Mesendoderm (in vitro differentiated cells): ENCODE data around the gene FGF3. TPM values are rescaled to one million over a fixed set of nuclear protein-coding genes. Genes with fewer than 3 reads are reported as not detected.

Experiments
- DNase-seq: peaks from one replicate; pipeline ENCODE4 v3.0.0; 2013
- H2AK5ac ChIP-seq: 2 replicates; pipeline ENCODE4 v1.6.1; 2013; ENCODE audit warnings: low read length, inconsistent platforms
- H2BK120ac ChIP-seq: 2 replicates; pipeline ENCODE4 v1.6.1; 2013; ENCODE audit warnings: low read depth, mild to moderate bottlenecking, low read length, moderate library complexity, mixed read lengths
- H2BK15ac ChIP-seq: replicated peaks from 2 replicates; pipeline ENCODE4 v1.6.1; 2013; ENCODE audit warnings: low read depth, mild to moderate bottlenecking, moderate library complexity
- H2BK5ac ChIP-seq: 2 replicates; pipeline ENCODE4 v1.6.1; 2013; ENCODE audit warnings: low read length, inconsistent platforms
- H3K18ac ChIP-seq: 2 replicates; pipeline ENCODE4 v1.6.1; 2013; ENCODE audit warnings: mild to moderate bottlenecking, low read length, mixed read lengths
- H3K23ac ChIP-seq: one replicate; pipeline ENCODE4 v1.6.1; 2013; ENCODE audit warnings: low read length
- H3K27ac ChIP-seq: 2 replicates; pipeline ENCODE4 v1.5.1; 2013; ENCODE audit warnings: low read depth, mild to moderate bottlenecking, inconsistent platforms, low read length, moderate library complexity
- H3K27me3 ChIP-seq: 2 replicates; pipeline ENCODE4 v1.6.1; 2013; ENCODE audit warnings: low read length, control low read depth, mild to moderate bottlenecking, inconsistent platforms; ENCODE audit not compliant: insufficient read depth, poor library complexity
- H3K36me3 ChIP-seq: 2 replicates; pipeline ENCODE4 v1.6.1; 2013; ENCODE audit warnings: low read length, inconsistent platforms; ENCODE audit not compliant: control insufficient read depth, insufficient read depth
- H3K4ac ChIP-seq: one replicate; pipeline ENCODE4 v1.6.1; 2013; ENCODE audit warnings: low read depth, mild to moderate bottlenecking, low read length, moderate library complexity
- H3K4me1 ChIP-seq: 2 replicates; pipeline ENCODE4 v1.6.1; 2013; ENCODE audit warnings: low read depth, low read length, inconsistent platforms; ENCODE audit not compliant: control insufficient read depth
- H3K4me2 ChIP-seq: 2 replicates; pipeline ENCODE4 v1.6.1; 2013; ENCODE audit warnings: low read length
- H3K4me3 ChIP-seq: 2 replicates; pipeline ENCODE4 v1.5.1; 2013; ENCODE audit warnings: mild to moderate bottlenecking, low read length
- H3K56ac ChIP-seq: one replicate; pipeline ENCODE4 v1.6.1; 2013; ENCODE audit warnings: low read length
- H3K79me1 ChIP-seq: 2 replicates; pipeline ENCODE4 v1.6.1; 2013; ENCODE audit warnings: low read length, inconsistent platforms
- H3K79me2 ChIP-seq: 2 replicates; pipeline ENCODE4 v1.6.1; 2013; ENCODE audit warnings: mild to moderate bottlenecking, low read length; ENCODE audit not compliant: control insufficient read depth, insufficient read depth
- H3K9ac ChIP-seq: 2 replicates; pipeline ENCODE4 v1.6.1; 2013; ENCODE audit warnings: low read length, inconsistent platforms
- H4K5ac ChIP-seq: one replicate; pipeline ENCODE4 v1.6.1; 2013; ENCODE audit warnings: low read length
- H4K8ac ChIP-seq: one replicate; pipeline ENCODE4 v1.6.1; 2013; ENCODE audit warnings: low read depth, mild to moderate bottlenecking, control low read depth, low read length, moderate library complexity
- WGBS: extraction: QIAGEN DNeasy Blood & Tissue Kit; methylation state at CpG from one replicate; pipeline ENCODE4 v1.1.7; 2013; ENCODE audit warnings: low lambda C conversion rate, missing lambda C conversion rate; ENCODE audit not compliant: insufficient coverage; ENCODE audit errors: extremely low coverage; 5-methylcytosine and 5-hydroxymethylcytosine counted together
- polyA plus RNA-seq, 2 experiments: library from polyadenylated mRNA; stranded (reverse); fragments of 200-250 nt; gene quantifications; one replicate each; pipeline ENCODE4 v1.2.3, GENCODE V29; 2013

FGF3 gene
- polyA plus RNA-seq (2013, experiment 1 of 2), result 0.25 TPM
- polyA plus RNA-seq (2013, experiment 2 of 2), result 0.24 TPM

GRCh38 chr11:69818603-69819441, at the start of gene FGF3:
Gene FGF3, minus strand, starts transcription at chr11:69819416. Its CDS starts 483 bp downstream, at chr11:69818933.
- Histone ChIP-seq H3K4ac (no peak within 1 kb of the TSS), H3K9ac (no peak within 1 kb of the TSS), H4K8ac (no peak within 1 kb of the TSS), H3K27me3 (peaks cover 41% of the 10 kb centered on the region), H3K56ac (no peak within 1 kb of the TSS), H3K27ac (no peak within 1 kb of the TSS), H3K79me2 (no peaks in the 10 kb centered on the region), H2BK5ac (no peak within 1 kb of the TSS), H3K4me2 (no peak within 1 kb of the TSS), H3K18ac (no peak within 1 kb of the TSS), H2AK5ac (no peak within 1 kb of the TSS), H2BK15ac (no peak within 1 kb of the TSS), H3K79me1 (no peaks in the 10 kb centered on the region), H3K4me1 (no peaks in the 10 kb centered on the region), H4K5ac (no peak within 1 kb of the TSS), H3K4me3 (no peak within 1 kb of the TSS), H3K23ac (no peak within 1 kb of the TSS), H3K36me3 (no peaks in the 10 kb centered on the region), H2BK120ac (no peak within 1 kb of the TSS)
- DNase-seq, result no peak
- no CpG with 5 or more reads among the region's 105 CpGs for WGBS

- Histone ChIP-seq H3K4me2 (no peak overlapping the region), H3K18ac (no peak overlapping the region), H4K5ac (no peak overlapping the region), H2BK120ac (no peak overlapping the region), H3K4me3 (no peak overlapping the region), H2BK15ac (no peak overlapping the region), H3K4ac (no peak overlapping the region), H4K8ac (no peak overlapping the region), H3K23ac (no peak overlapping the region), H3K79me1 (no peaks in the 10 kb centered on the region), H3K79me2 (no peaks in the 10 kb centered on the region), H3K36me3 (no peaks in the 10 kb centered on the region), H3K27me3 (no peaks in the 10 kb centered on the region), H2AK5ac (no peak overlapping the region), H3K4me1 (no peaks in the 10 kb centered on the region), H3K56ac (no peak overlapping the region), H2BK5ac (no peak overlapping the region), H3K27ac (no peak overlapping the region), H3K9ac (no peak overlapping the region)
- no CpG with 5 or more reads among the region's 8 CpGs for WGBS
- no peak for DNase-seq
Observed at GRCh38 chr11:69868871-69869270, 49.7 kb upstream of the FGF3 start.

GRCh38 chr11:69868006-69868810, 49.0 kb upstream of the FGF3 start:
- Histone ChIP-seq H2BK120ac (no peak overlapping the region), H2BK5ac (no peak overlapping the region), H3K18ac (no peak overlapping the region), H3K27me3 (no peaks in the 10 kb centered on the region), H3K27ac (no peak overlapping the region), H3K4me2 (no peak overlapping the region), H3K4me3 (no peak overlapping the region), H2AK5ac (no peak overlapping the region), H4K8ac (no peak overlapping the region), H3K4ac (no peak overlapping the region), H3K23ac (no peak overlapping the region), H3K79me2 (no peaks in the 10 kb centered on the region), H3K56ac (no peak overlapping the region), H3K4me1 (no peaks in the 10 kb centered on the region), H4K5ac (no peak overlapping the region), H3K36me3 (no peaks in the 10 kb centered on the region), H3K79me1 (no peaks in the 10 kb centered on the region), H3K9ac (no peak overlapping the region), H2BK15ac (no peak overlapping the region)
- WGBS, result no CpG with 5 or more reads among the region's 41 CpGs
- no peak for DNase-seq

GRCh38 chr11:69867076-69868005, 48.1 kb upstream of the FGF3 start:
- no peak overlapping the region for H3K56ac ChIP-seq
- DNase-seq, result no peak
- no peaks in the 10 kb centered on the region for H3K4me1 ChIP-seq
- no peaks in the 10 kb centered on the region for H3K79me1 ChIP-seq
- H2BK5ac ChIP-seq, result no peak overlapping the region
- no peak overlapping the region for H3K4me2 ChIP-seq
- no peaks in the 10 kb centered on the region for H3K27me3 ChIP-seq
- no peak overlapping the region for H3K27ac ChIP-seq
- H4K5ac ChIP-seq, result no peak overlapping the region
- H3K4me3 ChIP-seq, result no peak overlapping the region
- WGBS, result no CpG with 5 or more reads among the region's 30 CpGs
- no peak overlapping the region for H4K8ac ChIP-seq
- no peak overlapping the region for H2BK120ac ChIP-seq
- no peak overlapping the region for H3K23ac ChIP-seq
- no peaks in the 10 kb centered on the region for H3K36me3 ChIP-seq
- H2BK15ac ChIP-seq, result no peak overlapping the region
- no peak overlapping the region for H3K18ac ChIP-seq
- no peak overlapping the region for H3K4ac ChIP-seq
- H3K9ac ChIP-seq, result no peak overlapping the region
- no peak overlapping the region for H2AK5ac ChIP-seq
- no peaks in the 10 kb centered on the region for H3K79me2 ChIP-seq

GRCh38 chr11:69866648-69867047, 47.4 kb upstream of the FGF3 start:
- Histone ChIP-seq H3K56ac (no peak overlapping the region), H3K4me1 (no peaks in the 10 kb centered on the region), H4K8ac (no peak overlapping the region), H3K9ac (no peak overlapping the region), H3K4ac (no peak overlapping the region), H3K27me3 (no peaks in the 10 kb centered on the region), H3K4me2 (no peak overlapping the region), H2BK5ac (no peak overlapping the region), H3K79me2 (no peaks in the 10 kb centered on the region), H2BK120ac (no peak overlapping the region), H3K79me1 (no peaks in the 10 kb centered on the region), H3K4me3 (no peak overlapping the region), H4K5ac (no peak overlapping the region), H3K27ac (no peak overlapping the region), H3K36me3 (no peaks in the 10 kb centered on the region), H3K23ac (no peak overlapping the region), H2BK15ac (no peak overlapping the region), H3K18ac (no peak overlapping the region), H2AK5ac (no peak overlapping the region)
- no CpG with 5 or more reads among the region's 3 CpGs for WGBS
- DNase-seq, result no peak
